D721Med (cell line): ENCODE data around the gene GZMA.

ENCODE experiments used
- DNase-seq: peaks from one replicate; pipeline ENCODE4 v3.0.0; 2011; ENCODE audit warnings: low spot score; ENCODE audit not compliant: insufficient read length
- FAIRE-seq: peaks from 2 replicates; lab custom pipeline; 2011; peaks lifted over from hg19 to GRCh38; lab: Jason Lieb, UNC
- CTCF ChIP-seq: IDR thresholded peaks from 2 replicates; pipeline ENCODE4 v1.5.1; 2012; ENCODE audit warnings: mild to moderate bottlenecking, control low read depth; ENCODE audit not compliant: insufficient read depth; ENCODE audit errors: missing control alignments

The GZMA gene

GRCh38 chr5:55141945-55142690 lies 39.7 kb downstream of the GZMA start:
- DNase-seq = no peak
- TF ChIP-seq CTCF = no peak
- FAIRE-seq = no peak

- no peak for TF ChIP-seq CTCF
- FAIRE-seq (no peak), DNase-seq (no peak)
Observed at GRCh38 chr5:55143624-55144023, 41.2 kb downstream of the GZMA start.

GRCh38 chr5:55146080-55146479 lies 43.6 kb downstream of the GZMA start:
- FAIRE-seq (no peak), DNase-seq (no peak)
- TF ChIP-seq CTCF = no peak

- FAIRE-seq = peak; percentile 73
- peak; percentile 89 for TF ChIP-seq CTCF
- DNase-seq = no peak
Observed at GRCh38 chr5:55146543-55147151, 44.2 kb downstream of the GZMA start.

- DNase-seq (no peak), FAIRE-seq (no peak)
- TF ChIP-seq CTCF = no peak
Observed at GRCh38 chr5:55149308-55149795, 46.9 kb downstream of the GZMA start.

- FAIRE-seq (no peak), DNase-seq (no peak)
- TF ChIP-seq CTCF = no peak
Observed at GRCh38 chr5:55151923-55152842, 49.7 kb downstream of the GZMA start.
